ENCODE measurements around the gene HES4.
"Not testable (repeated sequence)": the region's sequence is repeated elsewhere in the genome, so short reads cannot be mapped to it uniquely, and the experiment has no call there.

HES4 gene

DNA sequence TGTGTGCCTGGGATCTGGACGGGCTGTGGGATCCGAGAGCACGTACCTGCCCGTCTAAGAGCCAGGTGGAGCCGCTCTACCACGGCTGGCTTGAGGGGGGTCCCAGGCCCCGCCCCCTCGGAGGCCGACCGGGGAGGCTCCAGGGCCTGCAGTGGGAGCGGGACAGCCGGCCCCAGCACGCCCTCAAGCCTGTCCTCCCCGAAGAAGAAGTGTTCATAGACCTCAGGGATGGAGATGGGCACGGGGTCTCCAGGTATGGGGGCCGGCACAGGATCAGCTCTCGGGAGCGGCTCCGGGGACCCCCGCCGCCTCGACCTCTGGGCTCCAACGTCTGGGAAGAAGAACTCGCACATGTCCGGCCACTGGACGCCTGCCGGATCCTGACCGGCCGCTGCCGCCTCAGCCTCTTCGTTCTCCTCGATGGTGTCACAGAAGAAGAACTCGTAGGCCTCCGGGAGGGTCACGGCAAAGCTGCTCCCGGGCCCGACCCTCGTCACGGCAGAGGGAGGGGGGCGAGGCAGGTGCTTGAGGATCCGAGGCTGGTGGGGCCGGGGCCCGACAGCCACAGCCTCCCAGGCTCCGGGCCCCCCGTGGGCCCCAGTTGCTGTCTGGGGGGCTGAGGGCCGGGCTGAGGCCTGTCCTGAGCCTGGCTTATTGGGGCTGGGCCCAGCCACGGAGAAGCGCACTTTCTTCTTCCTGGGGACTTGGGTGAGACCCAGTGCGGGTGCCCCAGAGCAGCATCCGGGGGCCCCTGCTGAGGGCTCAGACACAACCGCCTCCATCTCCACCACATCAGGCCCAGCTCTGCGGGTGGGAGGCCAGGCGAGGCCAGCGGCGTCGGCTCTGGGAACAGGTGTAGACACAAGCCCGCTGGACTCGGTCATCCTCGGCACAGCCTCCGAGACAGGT lies 20.8 kb downstream of the HES4 start:
- DNase-seq (ENCODE audit: low spot score), result no peak

DNA sequence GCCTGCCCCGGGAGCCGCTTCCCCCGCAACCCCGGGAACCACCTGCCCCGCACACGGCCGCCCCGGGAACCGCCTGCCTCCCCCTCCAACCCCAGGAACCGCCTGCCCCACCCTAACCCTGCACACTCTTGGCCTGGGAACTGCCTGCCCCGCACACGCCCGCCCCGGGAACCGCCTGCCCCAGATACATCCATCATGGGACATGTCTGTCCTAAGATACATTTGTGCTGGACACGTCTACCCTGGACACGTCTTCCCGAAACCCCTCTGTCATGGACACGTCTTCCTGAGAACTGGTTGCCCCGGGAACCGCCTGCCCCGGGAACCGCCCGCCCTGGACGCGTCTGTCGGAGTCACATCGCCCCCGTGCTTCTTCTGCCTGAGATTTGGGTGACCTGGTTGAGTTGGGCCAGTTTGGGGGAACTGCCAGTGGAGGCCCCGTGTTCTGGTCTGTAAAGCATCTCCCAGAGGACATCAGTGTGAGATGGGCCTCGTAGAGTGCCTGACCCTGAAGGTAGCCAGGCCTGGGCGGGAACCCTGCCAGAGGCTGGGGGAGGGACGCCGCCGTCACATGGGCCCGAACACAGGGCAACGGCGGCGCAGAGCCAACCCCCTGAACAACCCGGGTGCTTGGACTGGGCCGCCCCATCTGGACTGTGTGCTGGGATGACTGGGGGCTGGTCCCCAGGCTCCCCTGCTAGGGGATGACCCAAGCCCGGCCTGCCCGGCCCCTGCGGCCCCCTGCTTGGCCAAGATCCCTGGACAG lies 21.6 kb downstream of the HES4 start:
- no peak for DNase-seq (ENCODE audit: low spot score)

DNA sequence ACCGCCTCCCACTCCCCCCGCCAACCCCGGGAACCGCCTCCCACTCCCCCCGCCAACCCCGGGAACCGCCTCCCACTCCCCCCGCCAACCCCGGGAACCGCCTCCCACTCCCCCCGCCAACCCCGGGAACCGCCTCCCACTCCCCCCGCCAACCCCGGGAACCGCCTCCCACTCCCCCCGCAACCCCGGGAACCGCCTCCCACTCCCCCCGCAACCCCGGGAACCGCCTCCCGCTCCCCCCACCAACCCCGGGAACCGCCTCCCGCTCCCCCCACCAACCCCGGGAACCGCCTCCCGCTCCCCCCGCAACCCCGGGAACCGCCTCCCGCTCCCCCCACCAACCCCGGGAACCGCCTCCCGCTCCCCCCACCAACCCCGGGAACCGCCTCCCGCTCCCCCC lies 23.1 kb downstream of the HES4 start:
- not testable (repeated sequence) for DNase-seq (ENCODE audit: low spot score)

DNA sequence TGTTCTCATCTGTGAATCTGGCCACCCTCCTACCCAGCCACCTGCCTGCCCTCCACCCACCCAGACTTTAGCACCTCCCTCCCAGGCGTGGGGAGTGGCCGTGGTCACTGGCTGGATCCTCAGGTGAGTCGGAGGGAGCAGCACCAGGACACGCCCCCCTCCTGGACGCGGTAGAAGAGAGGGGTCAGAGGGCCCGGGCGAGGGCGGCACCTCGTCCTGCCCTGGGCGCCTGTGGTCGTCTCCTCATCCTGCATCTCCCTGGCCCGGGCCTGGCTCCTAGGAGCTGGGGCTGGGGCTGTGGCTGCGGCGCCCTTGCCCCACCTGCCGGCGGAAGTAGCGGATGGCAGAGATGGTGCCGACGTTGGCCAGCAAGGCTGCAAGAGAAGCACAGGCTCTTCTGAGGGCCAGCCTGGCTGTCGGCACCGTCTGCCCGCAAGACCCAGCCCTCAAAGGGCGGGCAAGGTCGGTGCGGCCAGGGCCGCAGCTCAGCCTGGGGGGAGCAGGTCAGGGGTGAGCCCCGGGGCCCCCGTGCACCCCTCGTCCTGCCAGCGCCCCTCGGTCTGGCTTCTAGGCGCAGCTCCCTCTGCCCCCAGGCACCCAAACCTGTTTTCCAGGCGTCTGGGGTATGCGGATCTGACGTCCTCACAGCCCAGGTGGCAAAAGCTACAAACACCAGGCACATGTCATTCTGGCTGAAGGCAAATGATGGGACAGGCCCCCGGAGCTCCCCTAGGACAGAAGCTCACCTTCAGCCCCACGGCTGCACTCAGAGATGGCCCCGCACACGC lies 23.8 kb downstream of the HES4 start:
- DNase-seq (ENCODE audit: low spot score), result peak; percentile 7

DNA sequence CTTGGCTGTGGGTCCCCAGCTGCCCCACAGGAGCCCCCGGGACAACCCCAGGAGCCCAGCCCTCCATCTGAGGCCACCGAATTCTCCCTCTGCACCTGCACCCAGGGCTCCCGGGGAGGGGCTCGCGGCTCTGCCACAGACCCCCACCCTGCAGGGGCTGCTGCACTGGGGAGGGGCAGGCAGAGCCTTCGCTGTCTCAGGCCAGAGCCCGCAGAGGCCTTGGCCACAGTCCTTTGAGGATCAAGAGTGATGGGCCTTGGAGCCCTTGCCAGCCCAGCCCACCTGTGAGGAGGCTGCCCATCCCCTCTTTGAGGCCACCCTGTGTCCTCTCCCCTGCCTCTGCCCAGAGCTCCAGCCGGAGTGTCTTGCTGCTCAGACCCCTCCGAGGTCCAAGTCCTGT lies 24.5 kb downstream of the HES4 start:
- DNase-seq (ENCODE audit: low spot score), result no peak

DNA sequence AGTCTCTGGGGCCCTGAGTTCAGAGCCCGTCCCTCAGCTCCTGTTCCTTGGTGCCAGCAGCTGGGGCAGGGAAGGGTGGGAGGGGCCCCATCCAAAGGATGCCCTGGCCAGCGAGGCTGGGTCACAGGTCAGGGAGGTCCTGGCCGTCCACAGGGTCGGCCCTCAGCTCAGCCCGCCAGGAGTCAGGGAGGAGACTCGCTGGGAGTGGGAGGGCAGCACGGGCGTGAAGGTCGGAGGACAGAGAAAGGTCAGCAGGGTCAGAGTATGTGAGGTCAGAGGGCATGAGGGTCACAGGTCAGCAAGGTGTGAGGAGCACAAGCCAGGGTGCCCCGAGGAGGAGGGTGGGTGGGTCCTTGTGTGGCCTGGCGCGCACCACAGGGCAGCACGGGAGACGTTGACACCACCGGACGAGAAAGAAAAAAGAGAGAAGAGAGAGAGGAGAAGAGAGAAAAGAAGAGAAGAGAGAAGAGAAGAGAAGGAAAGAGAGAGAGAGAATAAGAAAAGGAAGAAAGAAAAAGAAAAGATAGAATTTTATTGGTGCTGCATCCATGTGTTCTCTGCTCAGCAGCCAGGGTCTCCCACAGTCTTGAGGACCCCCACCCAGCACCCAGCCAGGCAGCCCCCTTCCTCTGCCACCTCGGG lies 25.1 kb downstream of the HES4 start:
- no peak for DNase-seq (ENCODE audit: low spot score)

DNA sequence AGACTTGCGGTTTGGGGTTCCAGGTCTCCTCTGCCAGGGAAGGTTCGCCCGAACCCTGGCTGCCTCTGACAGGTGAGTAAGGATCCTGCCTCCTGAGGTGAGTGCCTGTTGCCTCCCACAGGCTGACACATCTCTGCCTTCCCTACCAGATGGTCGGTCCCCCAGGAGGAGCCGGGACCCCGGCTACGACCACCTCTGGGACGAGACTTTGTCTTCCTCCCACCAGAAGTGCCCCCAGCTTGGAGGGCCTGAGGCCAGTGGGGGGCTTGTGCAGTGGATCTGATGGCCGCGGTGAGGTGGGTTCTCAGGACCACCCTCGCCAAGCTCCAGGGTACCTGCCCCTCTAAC lies 25.6 kb downstream of the HES4 start:
- DNase-seq (ENCODE audit: low spot score), result no peak

DNA sequence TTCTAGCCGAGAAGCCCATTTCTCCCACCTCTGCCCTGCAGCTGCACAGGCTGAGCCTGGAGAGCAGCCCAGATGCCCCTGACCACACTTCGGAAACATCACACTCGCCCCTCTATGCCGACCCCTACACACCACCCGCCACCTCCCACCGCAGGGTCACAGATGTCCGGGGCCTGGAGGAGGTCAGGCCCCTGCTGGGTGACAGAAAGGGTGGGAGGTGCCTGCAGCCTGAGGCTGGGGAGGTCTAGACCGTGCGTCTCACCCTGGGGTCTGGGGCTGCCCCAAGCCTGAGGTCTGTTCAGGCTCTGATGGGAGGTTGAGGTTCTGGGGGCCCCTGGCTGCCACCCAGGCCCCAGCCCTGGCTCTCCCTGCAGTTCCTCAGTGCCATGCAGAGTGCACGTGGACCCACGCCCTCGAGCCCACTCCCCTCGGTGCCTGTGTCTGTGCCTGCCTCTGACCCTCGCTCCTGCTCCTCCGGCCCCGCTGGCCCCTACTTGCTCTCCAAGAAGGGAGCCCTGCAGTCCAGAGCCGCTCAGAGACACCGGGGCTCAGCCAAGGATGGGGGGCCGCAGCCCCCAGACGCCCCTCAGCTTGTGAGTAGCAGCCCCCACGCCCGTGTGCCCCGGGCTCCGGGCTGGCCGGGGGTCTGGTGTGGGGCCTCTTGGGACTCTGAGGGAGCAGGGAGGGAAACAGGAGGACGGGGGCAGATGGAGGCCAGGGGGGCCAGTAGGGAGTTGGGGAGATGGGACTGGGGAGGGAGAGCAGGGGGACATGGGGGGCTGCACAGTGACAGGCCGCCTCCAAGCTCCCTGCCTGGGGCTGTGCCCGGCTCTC lies 26.2 kb downstream of the HES4 start:
- DNase-seq (ENCODE audit: low spot score), result no peak

DNA sequence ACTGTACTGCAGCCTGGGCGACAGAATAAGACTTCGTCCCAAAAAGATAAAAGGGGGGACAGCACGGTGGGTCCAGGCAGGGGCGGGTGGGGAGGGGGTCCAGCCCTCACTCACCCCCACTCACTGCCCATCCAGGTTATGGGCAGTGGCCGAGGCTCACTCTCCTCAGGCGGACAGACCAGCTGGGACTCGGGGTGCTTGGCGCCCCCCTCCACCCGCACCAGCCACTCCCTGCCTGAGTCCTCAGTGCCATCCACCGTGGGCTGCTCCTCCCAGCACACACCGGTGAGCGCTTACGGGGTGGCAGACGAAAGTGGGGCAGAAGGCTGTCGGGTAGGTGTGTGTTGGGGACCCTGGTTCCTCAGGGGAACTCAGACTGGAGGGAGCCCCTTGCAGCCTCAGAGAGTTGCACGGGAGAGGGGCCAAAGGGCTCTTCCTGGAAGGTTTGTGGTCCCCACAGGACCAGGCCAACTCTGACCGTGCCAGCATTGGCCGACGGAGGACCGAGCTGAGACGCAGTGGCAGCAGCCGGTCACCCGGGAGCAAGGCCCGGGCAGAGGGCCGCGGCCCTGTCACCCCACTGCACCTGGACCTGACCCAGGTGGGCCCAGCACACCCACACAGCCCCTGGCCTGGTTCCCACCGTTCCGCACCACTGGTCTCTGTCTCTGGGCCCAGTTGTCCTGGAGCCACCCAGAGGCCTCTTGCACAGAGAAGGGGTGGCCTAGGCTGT lies 27.0 kb downstream of the HES4 start:
- DNase-seq (ENCODE audit: low spot score), result no peak

DNA sequence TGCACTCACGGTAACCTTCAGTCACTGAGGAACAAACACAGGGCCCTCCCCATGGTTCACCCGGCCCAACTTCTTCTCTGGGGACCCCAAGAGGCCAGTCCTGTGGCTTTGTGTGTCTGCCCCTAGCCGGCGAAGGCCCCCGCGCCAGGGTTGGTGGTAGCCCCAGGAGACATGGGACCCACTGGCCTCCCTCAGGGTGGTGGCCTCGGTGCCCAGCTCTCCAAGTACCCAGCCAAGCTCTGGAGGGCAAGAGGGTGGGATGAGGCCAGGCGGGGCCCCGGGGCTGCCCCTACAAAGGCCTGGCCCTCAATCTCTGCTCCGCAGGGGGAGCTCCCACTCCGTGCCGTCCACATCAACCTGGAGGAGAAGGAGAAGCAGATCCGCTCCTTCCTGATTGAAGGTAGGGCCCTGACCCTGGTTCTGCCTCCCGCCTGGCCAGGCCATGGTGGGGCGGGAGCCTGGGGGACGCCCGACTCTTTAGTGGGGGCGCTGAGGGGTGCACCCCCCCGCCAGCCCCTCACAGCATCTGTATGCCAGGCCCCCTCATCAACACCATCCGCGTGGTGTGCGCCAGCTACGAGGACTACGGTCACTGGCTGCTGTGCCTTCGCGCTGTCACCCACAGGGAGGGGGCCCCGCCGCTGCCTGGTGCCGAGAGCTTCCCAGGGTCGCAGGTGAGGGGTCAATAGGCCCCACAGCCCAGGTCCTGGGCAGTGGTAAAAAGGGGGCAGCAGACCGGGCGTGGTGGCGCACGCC lies 28.0 kb downstream of the HES4 start:
- no peak for DNase-seq (ENCODE audit: low spot score)

DNA sequence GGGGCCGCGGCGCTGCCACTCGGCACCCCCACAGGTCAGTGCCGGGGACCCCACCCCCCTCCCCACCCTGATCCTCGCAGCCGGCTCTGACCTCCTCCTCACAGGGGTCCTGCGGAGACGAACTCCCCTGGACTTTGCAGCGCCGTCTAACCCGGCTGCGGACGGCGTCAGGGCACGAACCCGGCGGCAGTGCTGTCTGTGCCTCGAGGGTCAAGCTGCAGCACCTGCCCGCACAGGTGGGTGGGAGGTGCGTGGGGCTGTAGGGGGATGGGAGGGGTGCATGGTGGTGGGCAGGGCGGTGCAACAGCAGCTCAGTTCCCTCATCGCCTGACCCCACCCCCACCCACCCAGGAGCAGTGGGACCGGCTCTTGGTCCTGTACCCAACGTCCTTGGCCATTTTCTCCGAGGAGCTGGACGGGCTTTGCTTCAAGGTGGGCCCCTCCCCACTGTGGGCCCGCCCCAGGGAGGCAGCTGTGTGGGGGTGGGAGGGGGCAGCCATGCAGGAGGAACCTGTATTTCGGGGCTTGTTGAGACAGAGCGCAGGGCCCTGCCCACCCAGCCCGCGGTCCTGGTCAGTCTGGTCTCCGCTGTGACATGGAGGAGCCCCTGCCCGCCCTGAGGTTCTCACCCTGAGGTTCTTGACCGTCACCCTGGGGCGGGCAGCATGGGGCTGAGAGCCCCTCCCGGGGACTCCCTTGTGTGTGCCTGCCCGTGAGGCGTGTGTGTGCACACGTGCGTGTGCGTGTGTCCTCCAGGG lies 28.7 kb downstream of the HES4 start:
- DNase-seq (ENCODE audit: low spot score), result no peak

DNA sequence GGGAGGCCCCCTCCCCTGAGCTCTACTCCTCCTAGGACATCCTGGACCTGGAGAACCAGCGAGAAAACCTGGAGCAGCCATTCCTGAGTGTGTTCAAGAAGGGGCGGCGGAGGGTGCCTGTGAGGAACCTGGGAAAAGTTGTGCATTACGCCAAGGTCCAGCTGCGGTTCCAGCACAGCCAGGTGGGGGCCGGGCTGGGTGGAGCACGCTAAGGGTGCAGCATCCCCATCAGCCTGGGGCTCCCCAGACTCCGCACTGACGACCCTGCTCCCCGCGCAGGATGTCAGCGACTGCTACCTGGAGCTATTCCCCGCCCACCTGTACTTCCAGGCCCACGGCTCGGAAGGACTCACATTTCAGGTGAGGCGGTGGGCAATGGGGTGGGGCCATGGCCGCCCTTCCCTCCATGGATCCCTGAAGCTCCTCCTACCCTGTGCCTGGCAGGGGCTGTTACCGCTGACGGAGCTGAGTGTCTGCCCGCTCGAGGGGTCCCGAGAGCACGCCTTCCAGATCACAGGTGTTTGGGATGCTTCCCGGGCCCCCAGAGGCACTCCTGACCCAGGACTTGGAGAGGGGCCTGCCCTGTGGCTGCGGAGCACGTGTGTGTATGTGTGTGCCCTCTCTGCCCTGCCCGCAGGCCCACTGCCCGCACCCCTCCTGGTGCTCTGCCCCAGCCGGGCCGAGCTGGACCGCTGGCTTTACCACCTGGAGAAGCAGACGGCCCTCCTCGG lies 29.5 kb downstream of the HES4 start:
- no peak for DNase-seq (ENCODE audit: low spot score)

DNA sequence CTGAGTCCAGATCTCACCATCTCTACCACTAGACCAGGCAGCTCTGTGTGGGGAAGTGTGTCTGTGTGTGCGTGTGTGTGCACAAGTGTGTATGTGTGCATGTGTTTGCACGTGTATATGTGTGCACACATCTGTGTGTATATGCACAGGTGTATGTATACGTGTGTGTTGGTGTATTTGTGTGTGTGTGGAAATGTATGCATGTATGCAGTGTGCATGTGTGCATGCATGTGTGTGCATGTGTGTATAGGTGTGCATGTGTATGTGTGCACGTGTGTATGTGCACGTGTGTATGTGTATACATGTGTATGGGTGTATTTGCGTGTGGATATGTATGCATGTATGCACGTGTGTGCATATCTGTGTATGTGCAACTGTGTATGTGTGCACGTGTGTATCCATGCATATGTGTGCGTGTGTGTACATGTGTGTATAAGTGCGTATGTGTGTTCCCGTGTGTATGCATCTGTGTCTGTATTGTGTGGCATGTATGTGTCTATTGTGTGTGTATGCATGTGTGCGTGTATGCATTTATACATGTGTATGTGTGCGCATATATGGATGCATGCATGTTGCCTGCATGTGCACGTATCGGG lies 30.5 kb downstream of the HES4 start:
- DNase-seq (ENCODE audit: low spot score), result no peak

DNA sequence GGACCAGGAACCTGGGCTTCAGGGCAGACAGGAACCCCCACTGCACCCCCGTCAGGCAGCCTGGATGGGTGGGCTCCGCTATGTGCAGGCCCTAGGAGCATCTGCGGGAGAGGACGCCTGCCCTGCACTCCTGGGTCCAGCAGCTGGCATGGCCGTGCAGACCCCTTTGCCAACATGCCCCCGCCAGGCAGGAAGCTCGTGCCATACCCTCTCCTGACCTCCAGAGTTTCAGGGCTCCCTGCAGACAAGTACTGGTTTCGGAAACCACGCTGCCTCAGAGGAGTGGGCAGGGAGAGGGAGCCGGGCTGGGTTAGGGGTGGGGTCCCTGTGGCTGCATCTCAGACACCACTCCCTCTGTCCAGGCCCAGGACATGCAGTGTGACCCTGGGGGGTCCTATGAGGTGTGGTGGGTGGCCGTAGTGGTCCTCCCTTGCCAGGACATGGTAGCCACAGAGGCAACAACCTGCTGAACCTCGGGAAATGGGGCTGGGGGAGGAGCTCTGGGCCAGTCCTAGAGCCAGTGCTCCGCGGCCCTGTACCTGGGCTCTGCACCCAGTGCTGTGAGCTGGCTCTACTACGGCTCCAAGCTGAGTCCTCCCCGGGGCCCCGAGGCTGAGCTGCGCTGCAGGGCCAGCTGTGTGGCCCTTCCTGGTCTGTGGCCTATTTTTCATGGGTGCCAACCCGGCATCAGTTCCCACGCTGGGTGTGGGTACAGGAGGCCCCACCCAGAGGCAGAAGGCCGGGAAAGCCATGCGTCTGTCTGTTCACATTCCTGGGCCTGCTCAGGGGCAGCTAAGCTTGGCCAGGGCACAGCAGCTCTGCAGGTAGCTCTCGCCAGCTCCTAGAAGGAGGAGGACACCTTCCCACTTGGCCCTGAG lies 32.2 kb downstream of the HES4 start:
- DNase-seq (ENCODE audit: low spot score), result no peak

DNA sequence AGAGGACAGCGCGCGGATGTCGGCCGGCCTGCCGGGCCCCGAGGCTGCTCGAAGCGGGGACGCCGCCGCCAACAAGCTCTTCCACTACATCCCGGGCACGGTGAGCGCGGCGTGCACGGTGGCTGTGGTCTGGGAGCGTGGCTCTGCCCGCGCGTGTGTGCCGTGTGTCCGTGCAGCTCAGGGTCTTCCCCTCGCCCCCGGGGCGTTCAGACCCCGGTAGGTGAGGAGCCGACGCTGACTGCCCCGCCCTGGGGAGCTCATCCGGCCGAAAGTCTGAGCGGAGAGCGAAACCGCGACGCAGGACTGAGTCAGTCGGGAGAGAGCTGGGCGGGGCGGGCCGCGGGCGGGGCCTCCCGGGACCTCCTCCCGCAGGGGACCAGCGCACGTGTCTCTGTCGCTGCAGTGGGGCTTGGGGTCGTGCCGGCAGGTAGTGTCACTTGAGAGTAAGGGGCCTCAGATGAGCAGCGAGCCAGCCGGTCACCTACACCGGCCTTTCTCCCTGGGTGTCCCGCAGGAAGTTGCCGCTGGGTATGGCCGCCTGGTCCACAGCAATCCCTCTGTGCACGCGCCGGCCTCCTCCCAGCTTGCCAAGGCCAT lies 33.1 kb downstream of the HES4 start:
- DNase-seq (ENCODE audit: low spot score), result peak; percentile 36

DNA sequence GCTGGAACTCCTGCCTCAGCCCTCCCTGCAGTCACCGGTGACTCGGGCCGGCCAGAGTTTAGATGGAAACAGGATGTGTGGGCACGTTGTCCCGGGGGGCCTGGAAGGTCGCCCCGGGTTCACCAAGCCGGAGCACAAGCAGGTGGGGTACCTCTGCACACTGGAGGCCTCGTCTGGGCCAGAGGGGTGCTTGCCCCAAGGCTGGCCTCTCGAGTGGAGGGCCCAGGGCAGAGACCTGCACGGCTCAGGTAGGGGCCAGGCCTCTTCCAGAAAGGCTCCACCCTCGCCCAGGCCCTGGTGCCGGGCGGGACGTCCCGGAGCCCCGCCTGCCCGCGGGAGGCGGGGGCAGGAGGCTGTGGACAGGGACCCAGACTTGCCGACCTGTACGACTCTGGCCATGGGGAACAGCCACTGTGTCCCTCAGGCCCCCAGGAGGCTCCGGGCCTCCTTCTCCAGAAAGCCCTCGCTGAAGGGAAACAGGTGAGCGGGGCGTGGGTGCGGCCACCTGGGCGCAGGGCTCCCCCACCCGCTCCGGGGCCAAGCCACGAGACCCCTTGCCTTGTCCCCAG lies 33.7 kb downstream of the HES4 start, which contains the start of gene PLEKHN1:
Gene PLEKHN1 (plus strand): TSS at position 348 of the 569 bp plus-strand sequence. CDS start 50 bp downstream, at position 398.
- no peak for DNase-seq (ENCODE audit: low spot score)

Measured in hematopoietic multipotent progenitor cell treated with erythropoietin and hydrocortisone succinate and interleukin-3 and kit ligand, for 15 days (in vitro differentiated cells).